ENCODE measurements around the gene INPPL1. TPM values are rescaled to one million over a fixed set of nuclear protein-coding genes. Genes with fewer than 3 reads are reported as not detected.
A peak's percentile ranks its signal among the peaks of the same experiment; 100 is the strongest.

Gene INPPL1
- 90.2 and 104 TPM in 2 replicates for total RNA-seq (2022)
- Bru-seq, nascent RNA: percentile 64 among the genes with signal in this experiment
- percentile 88 among the genes with signal in this experiment for BruChase-seq, experiment 1, labeled RNA remaining after a 6-hour chase
- BruChase-seq, experiment 2, labeled RNA remaining after a 2-hour chase: percentile 85 among the genes with signal in this experiment
- long read RNA-seq, full-length matches to known transcripts: 1 of 51 reads
- long read RNA-seq, partial matches to known transcripts: 19 of 51 reads
- long read RNA-seq, other reads (novel, unspliced or antisense): 31 of 51 reads

GRCh38 chr11:72224564-72225410 is at the start of gene INPPL1:
INPPL1 (plus strand) TSS chr11:72224767; CDS start chr11:72224985, 218 bp downstream.
- Mint-ChIP-seq H3K27ac (ENCODE audit: low read depth, unreplicated experiment) (peak within 1 kb of the TSS; percentile 84), H3K27me3 (ENCODE audit: insufficient read depth, unreplicated experiment) (no peaks in the 10 kb centered on the region), H3K4me1 (ENCODE audit: insufficient read depth, unreplicated experiment) (peaks cover 8% of the 10 kb centered on the region), H3K36me3 (ENCODE audit: insufficient read depth, unreplicated experiment) (peaks cover 16% of the 10 kb centered on the region), H3K4me3 (ENCODE audit: unreplicated experiment) (peak within 1 kb of the TSS; percentile 87), H3K9me3 (ENCODE audit: unreplicated experiment) (no peaks in the 10 kb centered on the region)
- no peak for TF ChIP-seq CTCF (IDR thresholded peaks at IDR 0.05; ENCODE audit: unreplicated experiment)
- CTCF ChIA-PET: interaction anchor here (0.6 to 1.7 kb wide), 4 partner anchors 41 to 266 kb away, joined by 3 to 7 read pairs (median 3); no protein-coding TSS in a partner anchor
- DNase-seq (ENCODE audit: unreplicated experiment): peak; percentile 45
- intact Hi-C loops (cut with micrococcal nuclease): loop anchor here (1.0 to 2.0 kb wide), 2 partner anchors 41 to 122 kb away; partner anchors contain the start of gene LAMTOR1
- no TSS peak for BruUV-seq (replicated peaks)
- POLR2A ChIA-PET: interaction anchor here (0.8 to 3.8 kb wide), 12 partner anchors 11 to 1877 kb away, joined by 3 to 27 read pairs (median 5); partner anchors contain the start of gene ANAPC15

GRCh38 chr11:72177656-72178055 is 46.9 kb upstream of the INPPL1 start:
- DNase-seq (ENCODE audit: unreplicated experiment): no peak
- BruUV-seq (replicated peaks): no TSS peak
- TF ChIP-seq CTCF (IDR thresholded peaks at IDR 0.05; ENCODE audit: unreplicated experiment): no peak
- no peak overlapping the region for H3K27ac Mint-ChIP-seq (ENCODE audit: low read depth, unreplicated experiment)
- ChIA-PET POLR2A (no interaction called here), CTCF (interaction anchor here (1.0 to 9.4 kb wide), 4 partner anchors 33 to 253 kb away, joined by 3 to 111 read pairs (median 10); no protein-coding TSS in a partner anchor)
- intact Hi-C loops (cut with micrococcal nuclease): no loop called here
- H3K4me1 Mint-ChIP-seq (ENCODE audit: insufficient read depth, unreplicated experiment): peaks cover 26% of the 10 kb centered on the region
- no peaks in the 10 kb centered on the region for H3K36me3 Mint-ChIP-seq (ENCODE audit: insufficient read depth, unreplicated experiment)
- H3K9me3 Mint-ChIP-seq (ENCODE audit: unreplicated experiment): no peaks in the 10 kb centered on the region
- no peak overlapping the region for H3K4me3 Mint-ChIP-seq (ENCODE audit: unreplicated experiment)
- no peaks in the 10 kb centered on the region for H3K27me3 Mint-ChIP-seq (ENCODE audit: insufficient read depth, unreplicated experiment)

- BruUV-seq (replicated peaks): no TSS peak
- H3K9me3 Mint-ChIP-seq (ENCODE audit: unreplicated experiment): no peaks in the 10 kb centered on the region
- intact Hi-C loops (cut with micrococcal nuclease): no loop called here
- CTCF ChIA-PET: interaction anchor here (0.6 to 9.4 kb wide), 9 partner anchors 34 to 268 kb away, joined by 3 to 111 read pairs (median 4); partner anchors contain the start of gene LRRC51
- POLR2A ChIA-PET: interaction anchor here (0.5 to 5.5 kb wide), 7 partner anchors 25 to 166 kb away, joined by 3 to 100 read pairs (median 4); no protein-coding TSS in a partner anchor
- H3K4me1 Mint-ChIP-seq (ENCODE audit: insufficient read depth, unreplicated experiment): peaks cover 29% of the 10 kb centered on the region
- TF ChIP-seq CTCF (IDR thresholded peaks at IDR 0.05; ENCODE audit: unreplicated experiment): no peak
- no peaks in the 10 kb centered on the region for H3K36me3 Mint-ChIP-seq (ENCODE audit: insufficient read depth, unreplicated experiment)
- DNase-seq (ENCODE audit: unreplicated experiment): no peak
- H3K27ac Mint-ChIP-seq (ENCODE audit: low read depth, unreplicated experiment): no peak overlapping the region
- no peaks in the 10 kb centered on the region for H3K27me3 Mint-ChIP-seq (ENCODE audit: insufficient read depth, unreplicated experiment)
- H3K4me3 Mint-ChIP-seq (ENCODE audit: unreplicated experiment): no peak overlapping the region
Observed at GRCh38 chr11:72179049-72179803, 45.3 kb upstream of the INPPL1 start.
